NOMO-1 treated with dmso at 0.1 percent for 144 hours (cell line): Measurements from ENCODE around the gene ABHD5.
A peak's percentile ranks its signal among the peaks of the same experiment; 100 is the strongest.

Experiments
- DNase-seq: peaks from one replicate; lab custom pipeline; 2025; ENCODE audit not compliant: unreplicated experiment; lab: John Stamatoyannopoulos, UW

ABHD5 gene

GRCh38 chr3:43773273-43774094 is 82.7 kb downstream of the ABHD5 start:
- peak; percentile 53 for DNase-seq

DNA sequence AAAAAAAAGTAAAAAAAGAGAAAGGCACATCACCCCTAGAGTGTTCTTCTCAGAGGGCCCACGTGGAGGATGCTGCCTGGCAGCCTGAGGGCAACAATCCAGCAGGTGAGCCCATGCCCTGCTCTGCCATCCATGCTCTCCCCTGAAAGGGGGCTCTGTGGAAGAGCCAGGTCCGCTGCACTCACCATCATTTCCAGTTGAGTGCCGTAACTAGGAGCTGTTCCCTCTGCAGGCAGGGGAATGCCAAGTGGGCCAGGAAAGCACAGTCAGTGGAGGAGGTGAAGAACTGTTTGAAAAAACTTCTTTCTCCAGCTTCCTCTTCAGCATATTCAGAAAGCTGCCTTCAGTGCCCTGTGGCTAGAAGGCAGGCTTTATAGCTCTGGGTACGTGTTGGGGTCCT is 84.1 kb downstream of the ABHD5 start:
- no peak for DNase-seq

DNA sequence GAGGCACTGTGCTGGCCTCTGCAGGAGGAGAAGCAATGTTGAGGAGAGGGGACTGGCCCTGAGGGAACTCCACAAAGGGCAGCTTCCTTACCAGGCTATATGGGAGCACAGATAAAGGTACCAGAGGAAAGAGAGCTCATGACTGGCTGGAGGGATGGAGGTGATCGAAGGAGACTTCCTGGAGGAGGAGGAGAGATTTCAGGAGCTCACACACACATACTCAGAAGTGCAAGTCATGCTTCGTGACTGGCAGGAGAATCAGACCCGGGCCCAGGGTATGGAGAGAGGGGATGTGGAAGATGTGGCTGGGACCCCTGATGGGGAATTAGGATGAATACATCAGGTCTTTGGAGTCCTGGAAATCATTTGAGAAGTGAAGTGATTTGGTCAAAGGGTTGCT is 85.4 kb downstream of the ABHD5 start:
- no peak for DNase-seq

- DNase-seq = no peak
Measured at GRCh38 chr3:43779850-43780249, 89.1 kb downstream of the ABHD5 start.

DNA sequence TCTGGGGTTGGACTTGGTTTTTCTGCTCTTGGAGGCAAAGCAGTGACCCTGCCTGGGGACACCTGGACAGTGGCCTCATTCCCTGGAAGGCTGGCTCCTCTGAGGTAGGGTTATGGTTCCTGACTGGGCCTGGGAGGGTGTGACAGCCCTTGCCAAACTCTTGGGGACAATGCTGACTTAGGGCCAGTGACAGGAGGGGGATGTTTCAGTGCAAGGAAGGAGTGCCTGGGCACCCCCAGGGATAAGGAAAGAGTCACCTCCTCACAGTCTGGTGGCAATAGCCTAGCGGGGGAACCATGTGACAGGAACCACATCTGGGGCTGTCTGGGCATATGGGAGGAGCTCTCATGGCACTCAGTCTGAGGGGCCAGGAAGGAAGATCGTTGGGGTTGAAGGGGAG is 91.8 kb downstream of the ABHD5 start:
- no peak for DNase-seq
